NCI-H2081 treated with DMSO at 0.1 percent for 48 hours (cell line): ENCODE results near the gene IPO13.

ENCODE experiments used
- DNase-seq: peaks from one replicate; lab custom pipeline; 2025; lab: John Stamatoyannopoulos, UW

Gene IPO13

DNA sequence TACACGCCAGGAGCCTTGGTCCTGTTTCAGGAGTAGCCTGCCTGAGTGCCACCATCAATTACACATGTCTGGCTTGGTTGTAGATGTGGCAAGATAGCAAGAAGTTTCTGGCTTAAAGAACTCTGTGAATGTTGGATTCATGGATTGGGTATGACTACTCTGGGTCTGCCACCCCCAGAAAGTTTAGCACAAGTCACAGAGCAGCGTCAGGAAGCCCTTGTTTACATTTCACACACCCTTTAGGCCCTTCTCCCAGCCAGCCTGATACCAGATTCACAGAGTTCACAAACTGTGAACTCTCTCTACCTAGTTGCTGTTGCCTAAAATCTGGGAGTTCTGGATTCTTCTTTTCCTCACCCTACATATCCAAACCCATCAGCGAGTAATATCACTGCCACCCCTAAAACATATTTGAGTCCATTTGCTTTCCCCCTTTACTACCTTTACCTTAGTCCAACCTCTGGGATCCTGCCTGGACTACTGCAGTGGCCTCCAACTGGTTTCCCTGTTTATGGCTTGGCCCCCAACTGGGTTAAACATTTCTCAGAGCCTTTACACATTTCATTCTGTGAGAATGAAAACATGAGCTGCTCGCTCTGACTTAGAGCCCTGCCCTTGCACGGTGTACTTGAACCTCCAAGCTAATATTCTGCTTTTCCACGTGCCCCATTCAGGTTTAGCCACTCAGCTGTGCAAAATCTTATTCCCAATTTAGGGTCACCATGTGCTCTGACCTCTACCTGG is 40.6 kb downstream of the IPO13 start:
- no peak for DNase-seq

DNA sequence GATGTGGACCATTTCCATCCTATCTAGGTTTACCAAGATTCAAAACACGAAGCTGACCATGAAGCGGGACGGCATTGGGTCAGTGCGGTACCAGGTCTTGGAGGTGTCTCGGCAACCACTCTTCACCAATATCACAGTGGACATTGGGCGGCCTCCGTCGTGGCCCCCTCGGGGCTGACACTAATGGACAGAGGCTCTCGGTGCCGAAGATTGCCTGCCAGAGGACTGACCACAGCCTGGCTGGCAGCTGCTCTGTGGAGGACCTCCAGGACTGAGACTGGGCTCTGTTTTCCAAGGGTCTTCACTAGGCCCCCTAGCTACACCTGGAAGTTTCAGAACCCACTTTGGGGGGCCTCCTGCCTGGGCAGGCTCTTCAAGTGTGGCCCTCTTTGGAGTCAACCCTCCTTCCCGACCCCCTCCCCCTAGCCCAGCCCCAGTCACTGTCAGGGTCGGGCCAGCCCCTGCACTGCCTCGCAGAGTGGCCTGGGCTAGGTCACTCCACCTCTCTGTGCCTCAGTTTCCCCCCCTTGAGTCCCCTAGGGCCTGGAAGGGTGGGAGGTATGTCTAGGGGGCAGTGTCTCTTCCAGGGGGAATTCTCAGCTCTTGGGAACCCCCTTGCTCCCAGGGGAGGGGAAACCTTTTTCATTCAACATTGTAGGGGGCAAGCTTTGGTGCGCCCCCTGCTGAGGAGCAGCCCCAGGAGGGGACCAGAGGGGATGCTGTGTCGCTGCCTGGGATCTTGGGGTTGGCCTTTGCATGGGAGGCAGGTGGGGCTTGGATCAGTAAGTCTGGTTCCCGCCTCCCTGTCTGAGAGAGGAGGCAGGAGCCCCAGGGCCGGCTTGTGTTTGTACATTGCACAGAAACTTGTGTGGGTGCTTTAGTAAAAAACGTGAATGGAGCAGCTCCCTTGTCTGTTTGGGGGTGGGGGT is 43.8 kb downstream of the IPO13 start:
- DNase-seq = no peak

GRCh38 chr1:43991200-43991475 is 44.4 kb downstream of the IPO13 start:
- no peak for DNase-seq

DNA sequence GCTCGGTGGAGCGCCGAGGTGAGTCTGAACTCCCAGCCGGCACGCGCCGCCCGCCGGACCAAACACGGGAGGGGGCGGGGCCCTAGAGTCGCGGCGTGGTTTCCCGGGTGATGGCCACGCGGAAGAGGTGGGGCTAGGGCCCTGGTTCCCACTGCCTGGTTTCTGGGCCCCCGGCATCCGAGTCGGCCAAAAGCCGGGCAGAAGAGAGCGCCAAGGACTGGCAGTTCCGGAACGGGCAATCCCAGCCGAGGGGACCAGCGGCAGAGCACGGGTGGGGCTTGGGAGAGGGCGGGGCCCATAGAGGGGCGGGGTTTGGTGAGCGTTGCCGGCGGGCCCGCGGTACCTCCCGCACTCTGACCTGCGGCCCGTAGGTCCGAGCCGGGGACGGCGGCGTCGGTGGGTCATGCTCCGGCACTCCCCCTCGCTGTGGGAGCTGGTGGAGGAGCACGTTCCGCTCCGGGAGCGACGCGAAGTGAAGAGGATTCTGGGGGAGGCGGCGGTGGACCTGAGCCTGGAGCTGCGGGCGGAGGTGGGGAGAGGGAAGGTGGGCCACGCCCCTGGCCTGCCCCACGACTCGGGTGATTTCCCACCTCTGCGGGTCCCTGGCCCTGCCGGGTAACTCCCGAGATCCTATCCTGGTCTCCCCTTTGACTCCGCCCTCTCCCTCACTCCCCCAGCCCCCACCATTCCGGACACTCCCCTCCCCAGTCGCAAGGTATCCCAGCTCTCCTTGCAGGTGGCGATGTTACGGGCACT is 44.9 kb downstream of the IPO13 start, which contains the start of gene CCDC24:
Gene CCDC24, plus strand, starts transcription at position 124 of the 756 bp plus-strand sequence. Its CDS starts 280 bp downstream, at position 404.
- no peak for DNase-seq

DNA sequence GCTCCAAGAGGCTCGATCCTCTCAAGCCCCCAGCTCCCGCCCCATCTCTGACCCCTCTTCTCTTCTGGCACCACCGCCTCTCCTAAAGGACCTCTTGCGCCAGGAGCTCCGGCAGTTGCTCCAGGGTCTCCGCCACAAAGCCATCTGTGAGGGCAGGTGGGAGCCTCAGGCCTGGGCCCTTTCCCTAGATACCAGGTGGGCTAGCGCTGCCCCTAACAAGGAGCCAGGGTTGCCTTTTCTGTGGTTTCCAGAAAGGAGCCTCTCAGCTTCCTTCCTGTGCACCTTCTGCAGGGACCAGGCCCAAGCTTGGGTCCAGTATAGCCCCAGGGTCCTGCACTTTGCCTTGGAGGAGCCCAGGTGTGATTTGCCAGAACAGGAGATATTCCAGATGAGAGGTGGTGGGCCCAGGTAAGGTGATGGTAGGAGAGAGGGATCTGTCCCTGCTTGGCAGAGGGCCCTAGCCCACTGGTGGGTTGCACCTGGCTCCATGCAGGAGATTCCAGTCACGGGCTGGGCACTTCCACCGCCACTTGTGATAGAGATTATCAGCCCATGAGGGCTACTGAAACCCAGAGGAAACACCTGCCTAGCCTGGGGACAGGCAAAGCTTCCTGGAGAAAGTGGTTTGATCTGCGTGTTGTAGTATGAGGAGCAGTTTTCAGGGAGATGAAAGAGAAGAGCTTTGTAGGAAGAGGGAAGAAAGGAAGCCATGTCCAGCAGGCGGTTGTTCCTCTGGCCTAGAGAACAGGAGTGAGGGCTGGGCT is 45.7 kb downstream of the IPO13 start:
- no peak for DNase-seq

DNA sequence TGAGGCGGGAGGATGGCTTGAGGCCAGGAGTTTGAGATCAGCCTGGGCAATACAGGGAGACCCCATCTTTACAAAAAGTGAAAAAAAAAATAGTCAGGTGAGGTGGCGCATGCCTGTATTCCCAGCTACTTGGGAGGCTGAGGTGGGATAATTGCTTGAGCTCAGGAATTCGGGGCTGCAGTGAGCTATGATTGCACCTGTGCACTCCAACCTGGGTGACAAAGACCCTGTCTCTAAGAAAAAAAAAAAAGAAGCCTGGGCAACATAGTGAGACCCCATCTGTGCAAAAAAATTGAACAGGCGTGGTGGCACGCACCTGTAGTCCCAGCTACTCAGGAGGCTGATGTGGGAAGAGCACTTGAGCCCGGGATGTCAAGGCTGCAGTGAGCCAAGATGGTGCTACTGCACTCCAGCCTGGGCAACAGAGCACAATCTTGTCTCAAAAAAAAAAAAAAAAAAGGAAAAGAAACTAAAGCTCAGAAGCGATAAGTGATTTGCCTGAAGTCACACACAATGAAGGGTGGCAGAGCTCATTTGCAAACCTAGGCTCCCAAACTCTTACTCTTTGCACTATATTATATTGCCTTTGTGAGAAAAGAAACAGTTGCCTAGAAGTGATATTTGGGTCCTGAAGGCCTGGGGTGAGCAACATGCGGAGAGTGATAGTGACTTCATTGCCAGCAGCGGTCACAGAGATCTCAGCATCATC is 46.6 kb downstream of the IPO13 start:
- no peak for DNase-seq

- DNase-seq = no peak
These were observed 47.3 kb downstream of the IPO13 start for GRCh38 chr1:43994071-43994470.

GRCh38 chr1:43994794-43995790 is 48.3 kb downstream of the IPO13 start:
- no peak for DNase-seq

DNA sequence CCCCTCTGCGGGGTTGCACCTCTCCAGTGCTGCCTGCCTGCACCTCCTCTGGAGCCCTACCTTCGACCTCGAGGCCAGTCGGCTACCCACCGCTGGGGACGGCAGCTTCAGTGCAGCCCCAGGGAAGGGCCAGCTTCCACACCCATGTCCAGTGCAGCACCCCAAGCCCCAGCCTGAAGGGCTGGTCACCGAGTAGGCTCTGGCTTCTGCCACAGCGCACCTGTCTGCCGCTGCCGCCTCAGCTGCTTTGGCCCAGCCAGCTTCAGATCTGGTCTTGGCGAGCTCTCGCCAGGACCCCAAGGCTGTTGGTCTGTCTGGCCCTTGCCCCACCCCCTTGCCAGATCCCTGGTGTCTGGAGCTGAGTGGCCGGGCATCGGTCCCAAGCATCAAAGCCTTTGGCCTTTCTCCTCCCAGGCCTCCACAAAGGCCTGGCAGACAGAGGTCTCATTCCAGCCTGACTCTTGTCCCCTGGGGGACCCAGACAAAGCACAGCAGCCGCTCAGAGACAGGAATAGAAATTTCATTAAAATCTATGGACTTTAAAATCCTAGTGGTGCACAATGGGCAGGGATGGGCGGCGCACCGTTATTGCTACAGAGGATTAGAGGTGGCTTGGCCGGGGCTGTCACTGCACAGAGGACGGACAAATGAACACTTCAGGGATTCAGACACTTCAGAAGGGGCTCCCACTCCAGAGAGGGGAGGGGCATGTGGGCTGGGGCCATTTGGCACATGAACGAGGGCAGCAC is 49.4 kb downstream of the IPO13 start:
- no peak for DNase-seq

DNA sequence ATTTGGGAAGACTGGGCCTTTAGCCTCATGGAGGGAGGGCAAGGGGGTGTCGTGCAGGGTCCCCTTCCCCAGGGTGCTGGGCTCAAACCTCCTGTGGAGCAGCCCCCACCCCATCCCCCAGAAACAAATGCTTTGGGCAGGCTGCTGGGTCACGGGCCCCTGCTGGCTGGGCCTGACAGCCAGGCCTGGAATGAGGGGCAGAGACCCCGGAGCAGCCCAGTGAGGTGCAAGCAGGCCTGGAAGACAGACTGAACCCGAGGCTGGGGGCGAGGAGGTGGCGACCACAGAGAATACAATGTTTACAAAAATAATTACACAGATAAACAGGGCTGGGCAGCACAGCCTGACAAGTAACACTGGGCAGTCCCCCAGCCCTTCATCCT is 50.0 kb downstream of the IPO13 start:
- DNase-seq = no peak

DNA sequence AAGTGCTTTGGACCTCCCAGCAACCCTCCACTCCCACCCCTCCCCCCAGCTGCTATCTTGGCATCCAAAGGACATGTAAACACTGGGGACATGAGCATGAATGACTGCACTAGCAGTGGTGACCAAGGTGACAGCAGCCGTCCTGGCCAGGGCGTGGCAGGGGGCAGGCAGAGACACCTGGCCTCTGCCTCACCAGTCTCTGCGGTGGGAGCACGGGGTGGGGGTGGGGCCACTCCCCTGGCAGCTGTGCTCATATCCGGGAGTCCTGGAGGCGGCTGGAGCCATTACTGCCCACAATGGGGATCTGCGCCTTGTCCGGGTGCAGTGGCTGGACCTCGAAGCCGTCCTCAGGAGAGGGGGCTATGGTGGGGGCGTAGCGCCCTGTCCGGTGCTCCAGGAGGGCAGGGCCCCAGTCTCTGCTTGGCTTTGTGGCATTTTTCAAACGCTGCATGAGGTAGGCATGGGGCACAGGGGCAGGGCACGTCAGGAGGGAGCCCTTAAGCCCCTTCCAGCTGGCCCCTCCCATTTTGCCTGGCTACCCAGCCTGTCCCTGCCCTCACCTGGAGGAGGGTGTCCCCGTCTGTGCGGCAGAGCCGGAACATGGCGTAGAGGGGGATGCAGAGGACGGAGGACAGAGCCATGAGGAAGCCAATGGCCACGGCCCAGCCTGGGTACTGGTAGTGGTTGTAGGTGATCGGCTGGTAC is 50.7 kb downstream of the IPO13 start:
- DNase-seq = no peak

GRCh38 chr1:43998000-43998378 is 51.2 kb downstream of the IPO13 start:
- no peak for DNase-seq

DNA sequence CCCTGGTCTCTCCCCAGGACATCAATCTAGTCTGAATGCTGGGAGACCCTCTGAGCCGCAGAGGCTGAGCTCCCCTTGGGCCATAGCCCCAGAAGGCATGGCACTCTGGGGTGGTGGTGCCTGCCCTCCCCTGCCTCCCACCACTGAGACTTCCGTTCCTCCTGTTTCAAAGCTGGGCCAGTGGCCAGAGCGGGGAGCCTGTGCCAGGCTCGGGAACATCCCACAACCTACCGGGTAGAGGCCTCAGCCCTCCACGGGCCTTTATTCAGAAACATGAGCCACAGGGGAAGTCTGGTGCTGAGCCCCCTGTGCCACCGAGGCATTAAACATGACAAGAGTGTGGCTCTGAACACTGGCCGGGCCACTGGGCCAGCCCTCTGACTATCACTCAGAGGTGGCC is 52.7 kb downstream of the IPO13 start:
- DNase-seq = no peak

DNA sequence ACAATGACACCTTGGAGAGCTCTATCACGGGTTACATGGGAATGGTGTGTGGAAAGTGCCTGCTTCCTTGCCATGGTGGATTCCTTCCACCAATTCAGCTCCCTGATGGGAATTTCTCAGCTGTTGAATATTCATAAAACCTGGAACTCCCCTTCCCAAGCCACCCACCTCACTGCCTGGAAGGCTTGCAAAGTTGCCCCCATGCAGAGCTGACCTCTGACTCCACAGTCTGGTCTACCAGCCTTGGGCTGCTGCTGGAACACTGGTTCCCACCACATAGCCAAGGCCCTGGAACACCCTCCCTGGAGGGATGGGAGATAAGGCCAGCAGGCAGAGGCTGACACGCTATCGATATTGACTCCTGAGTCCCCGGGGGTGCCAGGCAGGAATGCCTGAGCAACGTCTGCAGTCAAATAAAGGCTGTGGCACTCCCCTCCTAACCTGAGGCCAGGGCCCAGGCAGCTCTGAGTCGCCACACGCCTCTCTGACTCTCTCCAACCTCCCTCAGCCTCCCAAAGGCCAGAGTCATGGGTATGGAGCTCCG is 53.4 kb downstream of the IPO13 start:
- no peak for DNase-seq

DNA sequence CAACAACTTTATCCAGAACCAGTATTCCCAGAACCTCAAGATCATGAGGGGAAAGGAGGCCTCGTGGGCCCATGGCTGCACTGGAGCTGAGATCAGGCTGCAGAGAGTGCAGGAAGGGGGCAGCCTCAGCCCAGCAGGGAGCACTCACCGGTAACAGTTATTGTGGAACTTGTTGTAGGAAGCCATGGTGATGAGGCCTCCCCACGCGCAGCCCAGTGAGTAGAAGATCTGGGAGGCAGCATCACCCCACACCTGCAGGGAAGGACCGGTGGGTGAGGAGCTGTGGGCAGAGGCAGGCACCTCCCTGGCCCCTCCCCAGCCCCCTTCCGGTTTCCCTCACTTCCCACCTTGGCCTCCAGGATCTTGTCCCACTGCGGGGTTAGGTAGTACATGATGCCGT is 55.4 kb downstream of the IPO13 start:
- no peak for DNase-seq

GRCh38 chr1:44002606-44003157 is 55.9 kb downstream of the IPO13 start:
- no peak for DNase-seq

- DNase-seq = no peak
These were observed 61.5 kb downstream of the IPO13 start for GRCh38 chr1:44008259-44008658.

DNA sequence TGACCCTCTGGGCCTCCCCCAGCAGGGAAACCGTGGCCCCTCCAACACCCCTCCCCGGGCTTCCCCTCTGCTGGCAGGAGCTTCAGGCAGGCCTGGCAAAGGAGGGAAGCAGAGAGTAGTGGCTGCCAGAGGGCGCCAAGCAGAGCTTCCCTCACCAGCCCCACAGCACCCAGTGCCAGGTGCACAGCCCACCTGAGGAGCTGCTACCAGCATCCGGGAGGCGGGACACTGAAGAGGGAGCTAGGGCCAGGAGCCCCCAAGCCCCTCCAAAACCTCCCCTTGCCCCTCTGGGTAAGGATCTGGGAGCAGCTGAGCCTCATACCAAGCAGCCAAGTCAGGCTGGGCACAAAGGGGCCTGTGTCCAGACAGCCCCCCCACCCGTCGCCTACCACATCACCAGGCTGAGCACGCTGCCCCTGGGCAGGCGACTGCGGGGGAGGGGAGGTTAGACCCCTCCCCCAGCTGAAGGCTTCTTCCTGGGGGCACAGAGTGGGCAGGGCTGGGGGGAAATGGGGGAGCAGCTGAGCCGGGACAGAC is 64.3 kb downstream of the IPO13 start:
- DNase-seq = no peak
